K562 (cell line): ENCODE measurements around the gene KCNK4. TPM values are rescaled to one million over a fixed set of nuclear protein-coding genes. Genes with fewer than 3 reads are reported as not detected.

Source experiments
- CBX5 ChIP-seq: IDR thresholded peaks from 2 replicates; pipeline ENCODE4 v1.6.1; 2014; ENCODE audit warnings: low read depth, borderline replicate concordance
- CEBPB ChIP-seq: fragments of 450-650 bp; IDR thresholded peaks from 2 replicates; pipeline ENCODE4 v1.6.1; 2016; ENCODE audit warnings: missing genetic modification characterization, missing compliant biosample characterization
- CHD1 ChIP-seq: fragments of 200-600 bp; sonication (generic); IDR thresholded peaks from one replicate; pipeline ENCODE4 v1.6.1; 2012; ENCODE audit warnings: mild to moderate bottlenecking, moderate library complexity, low read length, inconsistent platforms
- DDX20 ChIP-seq: fragments of 450-650 bp; IDR thresholded peaks from 2 replicates; pipeline ENCODE4 v1.6.1; 2016; ENCODE audit warnings: missing genetic modification characterization, low read depth, mild to moderate bottlenecking, missing compliant biosample characterization, moderate library complexity
- DNMT1 ChIP-seq: fragments of 450-650 bp; IDR thresholded peaks from 2 replicates; pipeline ENCODE4 v1.6.1; 2016; ENCODE audit warnings: antibody characterized with exemption, mild to moderate bottlenecking
- ILF3 ChIP-seq: fragments of 450-650 bp; IDR thresholded peaks from 2 replicates; pipeline ENCODE4 v1.6.1; 2018; ENCODE audit warnings: antibody characterized with exemption, mild to moderate bottlenecking, moderate library complexity, borderline replicate concordance
- MAX ChIP-seq: sonication (generic); formaldehyde crosslinking; IDR thresholded peaks from 2 replicates; pipeline ENCODE4 v1.9.0; 2022; ENCODE audit warnings: mild to moderate bottlenecking, missing genetic modification reagents
- POLR3A ChIP-seq: IDR thresholded peaks from 2 replicates; pipeline ENCODE4 v1.6.1; 2011; ENCODE audit warnings: borderline replicate concordance, mild to moderate bottlenecking, moderate library complexity; ENCODE audit not compliant: insufficient read length, insufficient read depth; ENCODE audit errors: extremely low read depth
- RBBP5 ChIP-seq: fragments of 200-600 bp; sonication (generic); IDR thresholded peaks from 2 replicates; pipeline ENCODE4 v1.6.1; 2012; ENCODE audit warnings: borderline replicate concordance, mild to moderate bottlenecking, low read length, control low read depth, inconsistent platforms; ENCODE audit not compliant: insufficient read depth, poor library complexity, severe bottlenecking
- RBFOX2 ChIP-seq: fragments of 200-400 bp; formaldehyde crosslinking; IDR thresholded peaks from 2 replicates; pipeline ENCODE4 v1.6.1; 2017; ENCODE audit warnings: low read depth, mild to moderate bottlenecking, low read length, moderate library complexity
- SOX6 ChIP-seq: fragments of 450-650 bp; IDR thresholded peaks from 2 replicates; pipeline ENCODE4 v1.6.1; 2014; ENCODE audit warnings: mild to moderate bottlenecking
- WHSC1 ChIP-seq: IDR thresholded peaks from one replicate; pipeline ENCODE4 v1.6.1; 2012; ENCODE audit warnings: low read length, control low read depth, inconsistent platforms
- ZBTB49 ChIP-seq: sonication (generic); formaldehyde crosslinking; IDR thresholded peaks from 2 replicates; pipeline ENCODE4 v1.8.0; 2022; ENCODE audit warnings: missing genetic modification reagents, mild to moderate bottlenecking, borderline replicate concordance
- ZBTB5 ChIP-seq: fragments of 450-650 bp; IDR thresholded peaks from 2 replicates; pipeline ENCODE4 v1.6.1; 2017; ENCODE audit warnings: antibody characterized with exemption
- ZC3H8 ChIP-seq: fragments of 450-650 bp; IDR thresholded peaks from 2 replicates; pipeline ENCODE4 v1.6.1; 2017
- ZFP1 ChIP-seq: fragments of 450-650 bp; formaldehyde crosslinking; IDR thresholded peaks from 2 replicates; pipeline ENCODE4 v1.4.0; 2020; ENCODE audit warnings: mild to moderate bottlenecking, mixed read lengths
- ZMIZ1 ChIP-seq, 2 experiments: fragments of 150-350 bp in 1 of 2; IDR thresholded peaks; 2 replicates each; pipeline ENCODE4 v1.6.1; 2012 to 2016; ENCODE audit warnings: low read depth in 2 of 2, low read length in 2 of 2, mild to moderate bottlenecking in 1 of 2, moderate library complexity in 1 of 2
- ZNF143 ChIP-seq: sonication (generic); formaldehyde crosslinking; IDR thresholded peaks from 2 replicates; pipeline ENCODE4 v1.9.0; 2022; ENCODE audit warnings: mild to moderate bottlenecking, missing genetic modification reagents
- ZNF224 ChIP-seq: sonication (generic); formaldehyde crosslinking; IDR thresholded peaks from 2 replicates; pipeline ENCODE4 v1.8.0; 2022; ENCODE audit warnings: mild to moderate bottlenecking, missing genetic modification reagents
- ZNF253 ChIP-seq: fragments of 250-450 bp; sonication (Bioruptor Pico); conservative IDR thresholded peaks from 2 replicates; pipeline ENCODE4 v1.6.1; 2021; ENCODE audit warnings: mild to moderate bottlenecking
- polyA plus RNA-seq, 8 experiments: library from polyadenylated mRNA; depleted of rRNA in 4 of 8; stranded (reverse) in 5 of 8; unstranded in 3 of 8; fragments of >200 nt; fragmentation: Nextera tagmentation in 2 of 8; fragmentation: Illumina TruSeq in 1 of 8; extraction: Ambion mirVana in 2 of 8; extraction: Trizol in 1 of 8; gene quantifications; 2 replicates each; pipeline versions ENCODE4 v1.2.1 to v1.2.3, GENCODE V29; 2011 to 2014; ENCODE audit warnings: inconsistent platforms in 1 of 8, missing spikeins in 1 of 8
- total RNA-seq, 7 experiments: library from RNA; depleted of rRNA in 6 of 7; stranded (reverse); fragments of >200 nt in 6 of 7; fragmentation: Illumina TruSeq in 2 of 7; extraction: Trizol in 2 of 7; gene quantifications; 2 replicates each; pipeline versions ENCODE4 v1.2.1 to v1.2.3, GENCODE V29; 2011 to 2021; ENCODE audit warnings: low replicate concordance in 1 of 7

The KCNK4 gene
- total and polyA plus RNA-seq, 9 of the 15 experiments (the other 6 are each of a cell fraction or from before 2014, with no cell fraction given), result not detected

- TF ChIP-seq ZBTB49 (CRISPR knock-in tag) (no peak), ZMIZ1 (IDR thresholded peaks at IDR 0.05; ENCODE audit: low read depth in 2 of 2, low read length in 2 of 2) (no peak), ZNF224 (CRISPR knock-in tag) (no peak), ZC3H8 (no peak), DDX20 (tag) (no peak), SOX6 (no peak), ILF3 (no peak), CBX5 (no peak), ZNF143 (CRISPR knock-in tag) (no peak), CHD1 (no peak), RBFOX2 (peak; percentile 74), DNMT1 (no peak), CEBPB (tag) (no peak), WHSC1 (no peak), RBBP5 (no peak), POLR3A (no peak), ZNF253 (CRISPR knock-in tag) (no peak), ZFP1 (CRISPR knock-in tag) (no peak), MAX (CRISPR knock-in tag) (no peak), ZBTB5 (no peak)
Measured at GRCh38 chr11:64284048-64284961, 6.8 kb upstream of the KCNK4 start, which contains the start of gene BAD (continued).
